ENCODE measurements around the gene TFAP2A.

The TFAP2A gene

GRCh38 chr6:10414756-10415616 is at the start of gene TFAP2A:
Gene TFAP2A (minus strand): TSS chr6:10415074. CDS start chr6:10414991, 83 bp downstream.
- DNase-seq = peak; percentile 30

DNA sequence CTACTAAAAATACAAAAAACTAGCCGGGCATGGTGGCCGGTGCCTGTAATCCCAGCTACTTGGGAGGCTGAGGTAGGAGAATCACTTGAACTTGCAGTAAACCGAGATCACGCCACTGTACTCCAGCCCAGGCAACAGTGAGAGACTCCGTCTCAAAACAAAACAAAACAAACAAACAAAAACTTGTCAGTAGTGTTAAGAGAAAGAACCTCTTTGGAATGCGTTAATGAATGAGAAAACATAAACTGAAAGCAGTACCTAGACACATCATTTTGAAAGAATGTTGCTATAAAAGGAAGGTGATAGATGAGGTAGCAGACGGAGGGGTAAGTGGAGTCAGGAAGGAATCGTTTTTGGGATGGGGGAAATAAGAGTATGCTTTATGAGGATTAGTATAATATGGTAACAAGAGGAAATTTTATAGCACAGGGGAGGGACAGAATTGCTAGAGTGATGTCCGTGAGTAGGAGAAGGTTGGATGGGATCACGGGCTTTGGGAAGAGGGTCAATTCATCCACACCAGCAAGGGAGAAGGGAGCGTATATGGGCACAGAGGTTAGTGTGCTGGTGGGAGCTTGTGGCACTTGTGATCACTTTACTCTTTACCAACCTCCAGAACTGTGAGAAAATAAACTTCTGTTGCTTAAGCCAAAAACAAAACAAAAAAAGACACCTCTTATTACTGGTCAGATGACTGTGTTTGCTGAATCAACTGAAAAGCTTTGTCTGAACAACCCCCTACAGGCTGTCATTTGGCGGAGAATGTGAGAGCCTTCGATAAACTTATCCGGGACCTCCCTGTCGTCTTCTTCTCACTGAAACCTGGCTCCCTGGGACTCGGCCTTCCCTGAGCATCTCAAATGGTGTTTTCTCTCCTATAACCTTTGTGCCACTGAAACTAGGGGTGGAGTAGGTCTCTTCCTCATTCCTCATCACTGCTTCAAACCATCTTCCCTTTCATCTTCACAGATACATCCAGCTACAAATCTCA is 48.9 kb upstream of the TFAP2A start:
- peak; percentile 5 for DNase-seq

GRCh38 chr6:10463040-10463439 is 48.2 kb upstream of the TFAP2A start:
- DNase-seq = no peak

GRCh38 chr6:10461850-10462249 is 47.0 kb upstream of the TFAP2A start:
- no peak for DNase-seq

DNA sequence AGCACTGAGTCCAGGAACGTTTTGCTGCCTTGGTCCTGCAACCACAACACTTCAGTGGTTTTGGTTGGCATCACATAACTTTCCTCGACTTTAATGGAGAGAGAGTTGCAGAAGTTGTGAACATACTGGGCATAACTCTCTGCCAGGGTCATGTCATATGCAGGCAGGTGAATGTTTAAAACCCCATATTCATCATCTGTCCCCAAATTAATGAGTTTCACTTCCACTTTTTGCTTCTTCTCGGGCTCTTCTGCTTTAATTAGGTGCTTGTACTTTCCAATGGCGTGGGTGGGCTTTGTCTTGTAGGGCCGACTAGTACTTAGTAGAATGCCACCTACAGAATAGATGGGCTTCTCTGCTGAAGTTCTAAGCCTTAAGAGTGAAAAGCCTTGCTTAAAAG is 45.2 kb upstream of the TFAP2A start:
- no peak for DNase-seq

- DNase-seq = no peak
Observed at GRCh38 chr6:10458287-10458686, 43.4 kb upstream of the TFAP2A start.

- no peak for DNase-seq
Observed at GRCh38 chr6:10453596-10453995, 38.7 kb upstream of the TFAP2A start.

DNA sequence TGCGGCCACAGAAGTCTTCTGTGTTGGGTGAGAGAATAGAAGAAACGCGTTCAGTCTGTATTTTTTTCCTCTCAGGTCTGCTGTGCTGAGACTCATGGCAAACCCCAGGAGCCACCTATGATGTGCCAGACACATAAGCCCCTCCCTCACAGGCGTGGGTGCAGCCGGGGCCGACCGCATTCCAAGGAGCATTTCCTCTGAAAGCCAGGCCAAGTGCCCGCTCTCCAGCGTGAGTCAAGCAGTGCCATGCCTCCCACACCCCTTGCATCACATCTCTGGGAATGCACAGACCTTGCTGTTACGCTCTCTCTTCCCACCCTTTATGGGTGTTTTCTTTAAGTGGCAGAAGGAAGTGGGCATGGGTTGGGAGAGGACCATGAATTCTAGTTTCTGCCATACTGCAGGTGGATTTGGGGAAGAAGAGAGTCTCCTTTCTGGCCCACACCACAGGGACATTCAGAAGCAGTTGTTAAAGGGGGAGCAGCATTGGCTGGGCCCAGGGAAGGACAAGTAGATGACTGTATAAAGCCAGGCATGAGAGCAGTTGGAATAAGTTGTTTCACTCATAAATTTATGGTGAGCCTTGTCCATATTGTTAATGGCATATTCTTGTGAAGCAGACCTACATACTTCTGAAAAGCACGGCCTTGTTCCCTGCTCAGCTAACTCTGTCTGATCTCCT is 37.1 kb upstream of the TFAP2A start:
- no peak for DNase-seq

DNA sequence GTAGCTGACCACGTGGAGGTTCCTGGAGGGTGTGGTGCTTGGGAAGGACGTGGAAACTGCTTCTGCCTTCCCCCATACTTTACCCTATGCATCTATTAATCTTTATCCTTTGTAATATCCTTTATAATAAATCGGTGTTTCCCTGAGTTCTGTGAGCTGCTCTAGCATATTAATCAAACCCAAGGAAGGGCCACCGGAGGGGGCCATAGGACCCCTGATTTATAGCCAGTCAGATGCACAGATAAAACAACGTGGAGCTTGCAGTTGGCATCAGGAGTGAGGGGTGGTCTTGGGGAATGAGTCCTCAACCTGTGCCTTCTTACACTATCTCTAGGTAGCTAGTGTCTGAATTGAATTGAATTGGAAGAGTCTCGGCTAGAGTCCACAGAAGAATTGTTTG is 36.5 kb upstream of the TFAP2A start:
- DNase-seq = no peak

DNA sequence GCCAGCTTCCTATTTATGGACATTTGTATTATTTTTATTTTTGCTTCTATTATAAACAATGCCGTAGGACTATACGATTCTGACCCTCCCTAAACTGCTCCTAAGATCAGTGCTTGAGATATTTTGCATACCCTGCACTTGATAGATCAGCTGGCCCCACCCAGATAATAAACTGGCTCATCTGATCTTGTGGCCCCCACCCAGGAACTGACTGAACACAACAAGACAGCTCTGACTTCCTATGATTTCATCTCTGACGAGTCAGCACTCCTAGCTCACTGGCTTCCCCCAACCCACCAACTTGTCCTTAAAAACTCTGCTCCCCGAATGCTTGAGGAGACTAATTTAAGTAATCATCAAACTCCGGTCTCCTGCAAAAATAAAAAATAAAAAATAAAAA is 34.9 kb upstream of the TFAP2A start:
- no peak for DNase-seq

DNA sequence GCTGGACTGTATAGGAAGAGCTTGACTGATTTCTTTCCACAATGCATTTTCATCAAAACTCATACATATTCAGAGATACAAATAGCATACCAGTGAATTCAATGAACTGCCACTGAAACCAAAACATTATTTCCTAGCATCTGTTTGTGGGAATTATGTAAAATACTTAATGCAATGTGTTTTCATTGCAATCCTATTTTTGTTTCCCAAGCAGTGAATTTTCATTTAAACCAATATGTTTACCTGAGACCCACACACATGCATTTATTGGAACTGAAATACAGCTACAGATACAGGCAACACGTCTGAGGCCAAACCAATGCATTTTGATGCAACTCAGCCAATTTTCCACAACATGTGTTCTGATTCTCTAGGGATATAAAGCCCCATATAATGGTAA is 33.2 kb upstream of the TFAP2A start:
- DNase-seq = no peak

GRCh38 chr6:10446548-10446947 is 31.7 kb upstream of the TFAP2A start:
- DNase-seq = no peak

GRCh38 chr6:10441655-10442009 is 26.8 kb upstream of the TFAP2A start:
- no peak for DNase-seq

DNA sequence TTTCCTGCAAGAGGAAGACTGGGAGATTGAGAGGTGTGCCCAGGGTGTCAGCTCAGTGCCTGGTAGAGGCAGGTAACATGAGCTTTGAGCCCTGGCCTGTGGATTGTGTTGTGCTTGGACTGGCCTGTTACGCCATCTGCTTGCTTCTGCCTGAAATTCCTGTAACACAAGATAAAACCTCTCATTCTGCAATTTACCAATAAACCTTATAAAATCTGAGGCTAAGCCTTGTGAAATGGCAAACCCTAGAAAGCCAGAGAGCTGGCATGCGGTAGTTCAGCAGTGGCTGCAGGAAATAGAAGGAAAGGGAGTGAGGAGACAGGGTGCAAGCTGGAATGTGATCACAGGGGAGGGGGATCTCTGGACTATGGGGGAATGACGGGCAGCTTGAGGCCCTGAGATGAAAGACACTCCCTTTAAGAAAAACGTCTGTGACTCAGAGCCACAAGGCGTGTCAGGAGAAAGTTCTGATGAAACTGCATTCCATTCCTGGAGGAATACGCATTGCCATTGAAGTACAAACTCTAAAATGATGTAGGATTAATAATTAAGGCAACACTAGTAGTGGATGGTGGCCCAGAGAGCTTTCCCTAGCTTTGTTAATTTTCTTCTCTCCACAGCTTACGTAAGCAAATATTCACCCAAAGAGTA is 26.3 kb upstream of the TFAP2A start:
- no peak for DNase-seq

GRCh38 chr6:10437891-10438290 is 23.0 kb upstream of the TFAP2A start:
- no peak for DNase-seq

GRCh38 chr6:10434235-10434634 is 19.4 kb upstream of the TFAP2A start:
- no peak for DNase-seq

DNA sequence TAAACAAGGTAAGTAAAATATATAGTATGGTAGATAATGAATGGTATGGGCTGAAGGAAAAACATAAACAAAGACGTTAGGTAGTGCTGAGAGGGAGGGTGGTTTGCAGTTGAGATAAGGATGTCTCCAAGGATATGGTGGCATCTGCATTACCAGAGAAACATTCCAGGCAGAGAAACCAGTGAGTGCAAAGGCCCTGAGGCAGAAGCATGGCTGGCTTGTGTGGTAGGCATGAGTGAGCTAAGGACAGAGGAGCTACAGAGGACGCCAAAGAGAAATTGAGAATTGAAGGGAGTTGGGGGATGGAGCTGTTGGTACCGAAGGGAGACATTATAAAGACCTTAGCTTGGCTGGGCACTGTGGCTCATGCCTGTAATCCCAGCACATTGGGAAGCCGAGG is 18.4 kb upstream of the TFAP2A start:
- DNase-seq = no peak

- peak; percentile 18 for DNase-seq
Observed at GRCh38 chr6:10431423-10432164, 16.7 kb upstream of the TFAP2A start.

GRCh38 chr6:10429638-10430427 is 15.0 kb upstream of the TFAP2A start:
- peak; percentile 78 for DNase-seq

DNA sequence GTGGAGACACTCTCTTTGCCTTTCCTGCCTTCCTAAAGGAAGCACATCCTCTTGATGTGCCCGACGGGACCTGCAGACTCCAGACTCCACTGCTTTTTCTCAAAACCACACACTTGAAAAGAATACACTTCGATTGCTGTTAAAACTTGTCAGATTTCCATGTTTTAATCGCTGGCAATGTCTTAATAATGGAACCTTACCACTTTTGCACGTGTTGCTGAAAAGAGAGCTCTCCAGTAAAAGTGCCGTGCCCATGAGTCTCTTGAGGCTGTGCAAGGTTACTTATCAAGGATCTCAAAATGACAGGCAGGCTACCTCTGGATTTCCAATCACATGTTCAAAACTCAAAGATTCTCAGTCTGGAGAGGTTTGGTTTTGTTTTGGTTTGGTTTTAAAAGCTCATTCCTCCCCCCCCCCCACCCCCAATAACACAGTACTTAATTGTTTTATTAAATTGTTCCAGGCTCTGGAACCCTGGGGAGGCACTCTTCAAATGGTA is 12.0 kb upstream of the TFAP2A start:
- DNase-seq = peak; percentile 35
